GM19035 (cell line): ENCODE results near the gene PCDHB4.
"Not testable (repeated sequence)": the region's sequence is repeated elsewhere in the genome, so short reads cannot be mapped to it uniquely, and the experiment has no call there.

Experiments used
- ATAC-seq: cut with Tn5 transposase; IDR thresholded peaks from one replicate; pipeline ENCODE4 v1.9.1; 2021; ENCODE audit not compliant: unreplicated experiment

PCDHB4 gene

GRCh38 chr5:141121563-141121962, at the start of gene PCDHB4:
PCDHB4 (plus strand) TSS chr5:141121818; CDS start chr5:141121999, 181 bp downstream.
- ATAC-seq: no peak

- no peak for ATAC-seq
These were observed 43.8 kb upstream of the PCDHB4 start for GRCh38 chr5:141077826-141078225.

GRCh38 chr5:141082228-141082627, 39.4 kb upstream of the PCDHB4 start:
- ATAC-seq: no peak

GRCh38 chr5:141084487-141084989, 37.1 kb upstream of the PCDHB4 start:
- no peak for ATAC-seq

- ATAC-seq: no peak
These were observed 26.9 kb upstream of the PCDHB4 start, which contains the start of gene PCDHB2 for GRCh38 chr5:141094481-141095262. PCDHB2 (plus strand) TSS chr5:141094615; CDS start chr5:141094791, 176 bp downstream.

- ATAC-seq: no peak
These were observed 26.4 kb upstream of the PCDHB4 start for GRCh38 chr5:141095263-141095641.

GRCh38 chr5:141096181-141096580, 25.4 kb upstream of the PCDHB4 start:
- not testable (repeated sequence) for ATAC-seq

- ATAC-seq: not testable (repeated sequence)
These were observed 25.0 kb upstream of the PCDHB4 start for GRCh38 chr5:141096586-141096985.

- ATAC-seq: no peak
These were observed 21.3 kb upstream of the PCDHB4 start, which contains the start of gene PCDHB3 for GRCh38 chr5:141100243-141100805. PCDHB3 (plus strand) TSS chr5:141100473; CDS start chr5:141100650, 177 bp downstream.

GRCh38 chr5:141101059-141101458, 20.6 kb upstream of the PCDHB4 start:
- no peak for ATAC-seq

- ATAC-seq: not testable (repeated sequence)
These were observed 19.5 kb upstream of the PCDHB4 start for GRCh38 chr5:141102070-141102469.

- ATAC-seq: not testable (repeated sequence)
These were observed 19.1 kb upstream of the PCDHB4 start for GRCh38 chr5:141102471-141102870.

- ATAC-seq: no peak
These were observed 16.3 kb upstream of the PCDHB4 start for GRCh38 chr5:141105350-141105749.

GRCh38 chr5:141119250-141119649, 2.4 kb upstream of the PCDHB4 start:
- ATAC-seq: no peak

- no peak for ATAC-seq
These were observed 367 bp downstream of the PCDHB4 start for GRCh38 chr5:141121985-141122384.

- ATAC-seq: not testable (repeated sequence)
These were observed 1.9 kb downstream of the PCDHB4 start for GRCh38 chr5:141123396-141124135.

GRCh38 chr5:141127305-141127704, 5.7 kb downstream of the PCDHB4 start:
- ATAC-seq: no peak

GRCh38 chr5:141135030-141135717, 13.6 kb downstream of the PCDHB4 start, which contains the start of gene PCDHB5:
PCDHB5 (plus strand) TSS chr5:141135206; CDS start chr5:141135435, 229 bp downstream.
- ATAC-seq: no peak

GRCh38 chr5:141135718-141136266, 14.2 kb downstream of the PCDHB4 start:
- no peak for ATAC-seq

- not testable (repeated sequence) for ATAC-seq
These were observed 15.7 kb downstream of the PCDHB4 start for GRCh38 chr5:141137346-141137745.
